ENCODE measurements around the gene PIK3CB. TPM values are rescaled to one million over a fixed set of nuclear protein-coding genes. Genes with fewer than 3 reads are reported as not detected.

PIK3CB gene
- total RNA-seq (22.8 TPM), polyA plus RNA-seq (14.3 TPM)

DNA sequence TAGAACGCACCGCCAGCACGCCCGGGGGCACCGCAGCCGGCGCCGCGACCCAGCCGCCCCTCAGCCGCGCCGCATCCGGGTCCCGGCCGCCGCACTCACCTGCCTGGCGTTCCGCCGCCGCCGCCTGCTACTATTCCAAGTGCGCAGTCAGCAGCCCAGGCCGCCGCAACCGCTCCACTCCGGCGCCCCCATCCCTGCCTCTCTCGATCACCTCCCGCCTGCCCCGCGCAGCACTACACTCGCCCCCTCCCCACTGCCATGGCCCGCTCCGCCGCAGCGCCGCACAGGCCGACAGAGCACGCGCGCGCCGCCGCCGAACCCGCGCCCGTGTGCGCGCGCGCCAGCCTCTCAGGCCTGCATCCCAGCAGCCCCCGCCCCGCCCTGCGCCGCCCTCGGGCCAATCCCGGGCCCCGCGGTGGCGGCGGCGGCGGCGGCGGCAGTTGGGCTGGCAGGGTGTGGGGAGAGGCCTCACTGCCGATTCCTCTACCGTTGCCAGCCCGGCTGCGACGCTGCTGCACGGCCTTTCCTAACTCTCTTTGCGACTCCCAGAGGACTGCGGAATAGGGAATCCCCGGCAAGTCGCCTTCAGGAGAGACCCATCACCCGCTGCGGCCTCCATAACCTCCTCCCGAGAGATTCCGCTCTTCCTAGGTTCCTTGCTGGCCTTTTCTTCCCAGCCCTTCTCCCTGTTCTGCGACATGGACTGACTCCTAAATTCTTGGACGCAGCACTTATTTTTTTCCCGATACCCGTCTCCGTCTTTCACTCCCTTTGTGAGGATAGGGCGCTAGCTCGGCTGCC is at the start of gene PIK3CB:
TSS of gene PIK3CB (minus strand) at position 333 of the 801 bp plus-strand sequence. CDS start 75,585 bp downstream, outside the sequence.
- no peaks in the 10 kb centered on the region for H3K36me3 ChIP-seq (ENCODE audit: insufficient read depth)
- peaks cover 4% of the 10 kb centered on the region for H3K4me1 ChIP-seq (ENCODE audit: insufficient read depth)
- under 1% methylated on average over 88 of the region's 88 CpGs for WGBS
- DNase-seq (ENCODE audit: extremely low spot score) = peak; percentile 69
- H3K4me3 ChIP-seq (ENCODE audit: low read depth, low read length) = peak within 1 kb of the TSS; percentile 86
- H3K27ac ChIP-seq (ENCODE audit: low read depth) = peak within 1 kb of the TSS; percentile 94

DNA sequence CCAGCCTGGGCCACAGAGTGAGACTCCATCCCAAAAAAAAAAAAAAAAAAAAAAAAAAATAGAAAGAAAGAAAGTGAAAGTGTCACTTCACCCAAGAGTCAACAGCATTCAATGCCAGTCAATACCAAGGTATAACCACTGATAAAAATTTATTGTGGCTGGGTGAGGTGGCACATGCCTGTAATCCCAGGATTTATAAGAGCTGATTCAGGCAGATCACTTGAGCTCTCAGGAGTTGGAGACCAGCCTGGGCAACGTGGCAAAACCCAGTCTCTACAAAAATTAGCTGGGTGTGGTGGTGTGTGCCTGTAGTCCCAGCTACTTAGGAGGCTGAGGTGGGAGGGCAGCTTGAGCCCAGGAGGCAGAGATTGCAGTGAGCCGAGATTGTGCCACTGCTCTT is 46.5 kb upstream of the PIK3CB start:
- H3K36me3 ChIP-seq (ENCODE audit: insufficient read depth) = no peaks in the 10 kb centered on the region
- no peaks in the 10 kb centered on the region for H3K4me1 ChIP-seq (ENCODE audit: insufficient read depth)
- WGBS = 70% methylated on average over 2 of the region's 2 CpGs
- H3K27ac ChIP-seq (ENCODE audit: low read depth) = no peak overlapping the region
- no peak overlapping the region for H3K4me3 ChIP-seq (ENCODE audit: low read depth, low read length)
- no peak for DNase-seq (ENCODE audit: extremely low spot score)

DNA sequence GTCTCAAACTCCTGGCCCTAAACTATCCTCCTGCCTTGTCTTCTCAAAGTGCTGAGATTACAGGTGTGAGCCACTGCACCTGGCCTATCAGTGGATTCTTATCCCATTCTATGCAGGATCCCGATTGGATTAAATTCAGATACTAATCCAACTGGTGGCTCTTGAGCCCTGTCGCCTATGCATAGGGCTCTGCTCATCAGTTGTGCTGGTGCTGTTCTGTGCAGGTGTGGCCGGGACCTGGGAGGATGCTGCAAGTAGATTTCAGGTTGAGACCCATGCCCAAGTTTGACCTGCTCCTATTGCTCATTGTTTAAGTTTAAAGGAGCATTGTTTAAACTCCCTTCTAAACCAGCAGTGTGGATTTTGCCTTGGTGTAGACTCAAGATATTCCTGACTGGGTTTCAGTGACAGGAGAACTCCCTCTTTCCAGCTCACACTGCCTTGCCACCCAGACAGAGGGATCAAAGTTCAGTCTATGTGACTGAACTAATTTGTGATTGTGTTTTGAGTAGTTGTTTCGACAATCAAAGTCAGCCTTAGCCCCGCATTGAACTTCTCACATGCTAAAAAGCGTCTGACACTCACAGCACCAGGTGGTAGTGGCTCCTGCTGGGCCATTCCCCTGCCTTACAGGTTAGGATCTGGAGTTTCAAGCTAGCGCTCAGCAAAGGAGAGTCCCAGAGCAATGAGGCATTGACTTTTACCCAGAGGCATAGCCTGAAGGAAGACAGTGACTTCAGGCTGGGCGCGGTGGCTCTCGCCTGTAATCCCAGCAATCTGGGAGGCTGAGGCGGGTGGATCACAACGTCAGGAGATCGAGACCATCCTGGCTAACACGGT is 45.0 kb upstream of the PIK3CB start:
- Histone ChIP-seq H3K4me3 (ENCODE audit: low read depth, low read length) (no peak overlapping the region), H3K36me3 (ENCODE audit: insufficient read depth) (no peaks in the 10 kb centered on the region), H3K4me1 (ENCODE audit: insufficient read depth) (no peaks in the 10 kb centered on the region), H3K27ac (ENCODE audit: low read depth) (no peak overlapping the region)
- DNase-seq (ENCODE audit: extremely low spot score) = no peak
- WGBS = 61% methylated on average over 14 of the region's 14 CpGs

DNA sequence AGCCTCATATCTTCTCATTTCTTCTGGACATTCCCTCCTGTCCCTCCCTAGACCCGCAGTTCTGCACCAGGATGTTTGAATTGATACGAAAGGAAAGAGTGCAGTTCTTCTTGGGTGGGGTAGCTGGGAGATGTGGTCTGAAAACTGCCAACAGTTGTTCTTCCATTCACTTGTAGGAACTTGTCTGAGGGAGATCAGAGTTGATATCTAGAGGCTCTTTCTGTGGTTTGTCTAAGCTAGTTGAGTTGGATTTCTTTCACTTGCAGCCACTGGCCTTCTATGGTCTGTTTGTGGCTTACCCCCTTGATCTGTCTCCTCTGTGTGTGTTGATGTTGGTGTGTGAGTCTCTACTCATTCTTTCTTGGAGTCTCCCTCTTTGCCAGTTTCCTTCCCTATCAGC is 42.5 kb upstream of the PIK3CB start:
- no peak overlapping the region for H3K4me3 ChIP-seq (ENCODE audit: low read depth, low read length)

DNA sequence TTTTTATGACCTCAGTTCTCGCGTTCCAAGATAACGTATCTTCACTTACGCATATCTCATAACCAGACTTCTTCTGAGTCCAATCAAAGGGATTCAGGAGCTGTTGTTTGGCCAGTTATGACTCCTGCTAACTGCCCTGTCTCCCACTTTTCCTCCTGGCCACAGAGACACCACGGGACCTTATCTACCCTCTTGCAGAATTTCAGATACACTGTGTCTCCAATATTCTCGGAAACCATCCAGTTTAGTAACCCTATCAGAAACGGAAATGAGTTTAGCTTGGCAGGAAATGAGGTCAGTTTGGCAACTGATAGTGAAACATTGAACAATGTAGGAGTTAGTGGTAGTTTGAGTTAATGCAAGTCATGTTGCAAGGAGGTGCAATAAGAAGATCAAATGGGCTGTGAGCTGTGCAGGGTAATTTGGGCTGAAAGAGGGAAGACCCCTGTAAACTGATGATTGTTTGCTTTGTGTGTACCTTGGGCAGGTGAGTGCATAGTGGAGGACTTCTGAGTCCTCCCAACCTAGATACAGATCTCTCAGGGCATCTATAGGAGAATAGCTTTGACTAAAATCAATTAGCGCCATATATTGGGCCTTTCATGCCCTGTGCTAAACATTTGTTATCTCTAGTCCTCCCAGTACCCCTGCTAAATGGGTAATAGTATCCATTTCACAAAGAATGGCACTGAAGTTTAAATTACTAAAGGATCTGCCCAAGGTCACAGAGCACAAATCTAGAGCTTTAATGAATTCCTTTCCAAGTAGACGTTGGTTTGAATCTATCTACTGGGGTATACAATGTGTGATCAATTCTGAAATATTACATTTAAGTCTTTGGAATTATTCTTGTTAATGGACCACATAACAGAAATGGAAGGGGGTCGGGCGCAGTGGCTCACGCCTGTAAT is 41.3 kb upstream of the PIK3CB start:
- Histone ChIP-seq H3K36me3 (ENCODE audit: insufficient read depth) (no peaks in the 10 kb centered on the region), H3K27ac (ENCODE audit: low read depth) (no peak overlapping the region), H3K4me3 (ENCODE audit: low read depth, low read length) (no peak overlapping the region), H3K4me1 (ENCODE audit: insufficient read depth) (no peaks in the 10 kb centered on the region)
- DNase-seq (ENCODE audit: extremely low spot score) = no peak
- 86% methylated on average over 12 of the region's 12 CpGs for WGBS

More for the DNA sequence above, 42.5 kb upstream of the PIK3CB start:
- 80% methylated on average over 2 of the region's 2 CpGs for WGBS
- no peak overlapping the region for H3K27ac ChIP-seq (ENCODE audit: low read depth)
- no peak for DNase-seq (ENCODE audit: extremely low spot score)
- no peaks in the 10 kb centered on the region for H3K36me3 ChIP-seq (ENCODE audit: insufficient read depth)
- no peaks in the 10 kb centered on the region for H3K4me1 ChIP-seq (ENCODE audit: insufficient read depth)

DNA sequence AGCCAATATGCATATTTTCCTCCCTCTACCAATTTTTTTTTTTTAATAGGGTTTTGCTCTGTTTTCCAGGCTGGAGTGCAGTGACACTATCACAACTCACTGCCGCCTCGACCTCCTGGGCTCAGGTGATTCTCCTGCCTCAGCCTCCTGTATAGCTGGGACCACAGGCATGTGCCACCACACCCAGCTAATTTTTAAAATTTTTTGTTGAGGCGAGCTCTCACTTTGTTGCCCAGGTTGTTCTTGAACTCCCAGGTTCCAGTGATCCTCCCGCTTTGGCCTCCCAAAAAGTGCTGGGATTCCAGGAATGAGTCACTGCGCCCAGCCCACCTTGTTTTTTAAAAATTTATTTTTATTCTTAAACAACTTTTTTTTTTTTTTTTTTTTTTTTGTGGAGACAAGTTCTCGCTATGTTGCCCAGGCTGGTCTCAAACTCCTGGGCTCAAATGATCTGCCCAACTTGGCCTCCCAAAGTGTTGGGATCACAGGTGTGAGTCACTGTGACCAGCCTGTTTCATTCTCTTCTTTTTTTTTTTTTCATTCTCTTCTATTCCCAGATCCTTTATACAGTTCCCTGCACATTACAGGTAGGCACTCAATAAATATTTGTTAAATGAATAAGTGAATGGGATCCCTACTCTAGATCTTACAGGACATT is 40.5 kb upstream of the PIK3CB start:
- no peak overlapping the region for H3K27ac ChIP-seq (ENCODE audit: low read depth)
- no peak overlapping the region for H3K4me3 ChIP-seq (ENCODE audit: low read depth, low read length)
- H3K4me1 ChIP-seq (ENCODE audit: insufficient read depth) = no peaks in the 10 kb centered on the region
- DNase-seq (ENCODE audit: extremely low spot score) = no peak
- H3K36me3 ChIP-seq (ENCODE audit: insufficient read depth) = no peaks in the 10 kb centered on the region
- WGBS = 93% methylated on average over 6 of the region's 6 CpGs

DNA sequence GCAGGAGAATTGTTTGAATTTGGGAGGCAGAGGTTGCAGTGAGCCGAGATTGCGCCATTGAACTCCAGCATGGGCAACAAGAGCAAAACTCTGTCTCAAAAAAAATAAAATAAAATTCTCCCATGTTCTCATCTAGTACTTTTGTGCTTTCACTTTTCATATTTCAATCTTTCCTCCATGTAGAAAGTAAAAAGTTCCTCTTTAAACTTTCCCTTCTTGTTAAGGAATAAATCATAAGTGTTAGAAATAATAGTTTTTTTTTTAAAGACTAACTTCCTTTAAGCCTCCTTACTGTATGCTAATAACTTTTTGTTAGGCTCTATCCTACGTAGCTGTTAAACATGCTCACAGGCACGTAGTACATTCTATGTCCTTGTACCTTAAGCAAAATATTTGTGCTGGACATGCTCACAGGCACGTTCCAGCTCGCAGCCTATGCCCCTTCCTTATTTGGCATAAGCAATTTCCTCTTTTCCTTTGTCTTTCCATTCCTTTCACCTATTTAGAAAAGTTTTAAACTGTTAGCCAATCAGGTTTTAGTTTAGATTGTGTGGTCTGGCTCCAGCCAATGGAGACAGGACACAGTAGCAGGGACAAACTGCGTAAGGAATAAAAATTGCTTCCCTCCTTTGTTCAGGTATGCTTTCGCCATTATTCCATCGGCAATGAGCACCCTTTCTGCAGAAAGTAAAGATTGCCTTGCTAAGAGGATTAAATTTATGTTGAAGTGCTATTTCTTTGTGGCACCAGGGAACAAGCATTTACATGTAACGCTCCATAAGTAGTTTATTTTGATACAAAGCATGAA is 38.9 kb upstream of the PIK3CB start:
- no peak overlapping the region for H3K27ac ChIP-seq (ENCODE audit: low read depth)
- H3K4me3 ChIP-seq (ENCODE audit: low read depth, low read length) = no peak overlapping the region
- no peaks in the 10 kb centered on the region for H3K4me1 ChIP-seq (ENCODE audit: insufficient read depth)
- no peaks in the 10 kb centered on the region for H3K36me3 ChIP-seq (ENCODE audit: insufficient read depth)
- 78% methylated on average over 10 of the region's 10 CpGs for WGBS
- no peak for DNase-seq (ENCODE audit: extremely low spot score)

DNA sequence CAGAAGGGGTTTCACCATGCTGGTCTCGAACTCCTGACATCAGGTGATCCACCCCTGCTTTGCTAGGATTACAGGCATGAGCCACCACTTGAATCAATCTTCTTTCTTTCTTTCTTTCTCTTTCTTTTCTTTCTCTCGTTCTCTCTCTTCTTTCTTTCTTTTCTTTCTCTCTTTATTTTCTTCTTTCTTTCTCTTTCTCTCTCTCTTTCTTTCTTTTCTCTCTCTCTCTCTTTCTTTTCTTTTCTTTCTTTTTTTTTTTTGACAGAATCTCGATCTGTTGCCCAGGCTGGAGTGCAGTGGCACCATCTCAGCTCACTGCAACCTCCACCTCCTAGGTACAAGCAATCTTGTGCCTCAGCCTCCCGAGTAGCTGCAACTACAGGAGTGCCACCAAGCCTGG is 37.9 kb upstream of the PIK3CB start:
- no peak overlapping the region for H3K27ac ChIP-seq (ENCODE audit: low read depth)
- no peak for DNase-seq (ENCODE audit: extremely low spot score)
- H3K4me1 ChIP-seq (ENCODE audit: insufficient read depth) = no peaks in the 10 kb centered on the region
- no peak overlapping the region for H3K4me3 ChIP-seq (ENCODE audit: low read depth, low read length)
- 88% methylated on average over 4 of the region's 4 CpGs for WGBS
- no peaks in the 10 kb centered on the region for H3K36me3 ChIP-seq (ENCODE audit: insufficient read depth)

DNA sequence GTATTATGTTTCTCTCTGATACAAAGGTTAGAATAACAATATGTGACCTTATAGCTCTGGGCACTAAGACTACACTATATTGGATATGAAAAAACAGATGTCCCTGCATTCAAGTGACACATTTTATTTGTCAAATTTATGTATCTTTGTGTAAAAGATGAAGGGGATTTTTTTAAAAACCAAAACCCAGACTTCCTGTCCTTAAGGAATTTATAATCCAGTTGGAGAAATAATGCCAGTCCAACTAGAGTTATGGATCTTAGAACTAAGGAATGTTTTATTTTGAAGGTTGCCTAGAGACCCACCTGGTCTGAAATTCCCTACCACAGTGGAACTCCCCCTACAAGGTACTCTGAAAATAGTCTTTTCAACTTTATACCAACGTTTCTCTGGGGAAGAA is 33.3 kb upstream of the PIK3CB start:
- Histone ChIP-seq H3K4me1 (ENCODE audit: insufficient read depth) (no peaks in the 10 kb centered on the region), H3K4me3 (ENCODE audit: low read depth, low read length) (no peak overlapping the region), H3K36me3 (ENCODE audit: insufficient read depth) (no peaks in the 10 kb centered on the region), H3K27ac (ENCODE audit: low read depth) (no peak overlapping the region)
- DNase-seq (ENCODE audit: extremely low spot score) = no peak
- 23% methylated on average over 1 of the region's 1 CpG for WGBS

DNA sequence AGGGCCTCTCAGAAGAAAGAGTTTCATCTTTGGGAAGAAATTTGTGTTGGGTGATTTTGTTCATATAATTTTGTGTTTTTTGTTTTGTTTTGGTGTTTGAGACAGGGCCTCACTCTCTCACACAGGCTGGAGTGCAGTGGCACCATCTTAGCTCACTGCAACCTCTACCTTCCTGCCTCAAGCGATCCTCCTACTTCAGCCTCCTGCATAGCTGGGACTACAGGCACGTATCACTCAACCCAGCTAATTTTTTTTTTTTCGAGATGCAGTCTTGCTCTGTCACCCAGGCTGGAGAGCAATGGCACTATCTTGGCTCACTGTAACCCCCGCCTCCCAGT is 29.0 kb upstream of the PIK3CB start:
- DNase-seq (ENCODE audit: extremely low spot score) = no peak
- Histone ChIP-seq H3K27ac (ENCODE audit: low read depth) (no peak overlapping the region), H3K36me3 (ENCODE audit: insufficient read depth) (no peaks in the 10 kb centered on the region), H3K4me3 (ENCODE audit: low read depth, low read length) (no peak overlapping the region), H3K4me1 (ENCODE audit: insufficient read depth) (no peaks in the 10 kb centered on the region)
- 97% methylated on average over 4 of the region's 4 CpGs for WGBS

DNA sequence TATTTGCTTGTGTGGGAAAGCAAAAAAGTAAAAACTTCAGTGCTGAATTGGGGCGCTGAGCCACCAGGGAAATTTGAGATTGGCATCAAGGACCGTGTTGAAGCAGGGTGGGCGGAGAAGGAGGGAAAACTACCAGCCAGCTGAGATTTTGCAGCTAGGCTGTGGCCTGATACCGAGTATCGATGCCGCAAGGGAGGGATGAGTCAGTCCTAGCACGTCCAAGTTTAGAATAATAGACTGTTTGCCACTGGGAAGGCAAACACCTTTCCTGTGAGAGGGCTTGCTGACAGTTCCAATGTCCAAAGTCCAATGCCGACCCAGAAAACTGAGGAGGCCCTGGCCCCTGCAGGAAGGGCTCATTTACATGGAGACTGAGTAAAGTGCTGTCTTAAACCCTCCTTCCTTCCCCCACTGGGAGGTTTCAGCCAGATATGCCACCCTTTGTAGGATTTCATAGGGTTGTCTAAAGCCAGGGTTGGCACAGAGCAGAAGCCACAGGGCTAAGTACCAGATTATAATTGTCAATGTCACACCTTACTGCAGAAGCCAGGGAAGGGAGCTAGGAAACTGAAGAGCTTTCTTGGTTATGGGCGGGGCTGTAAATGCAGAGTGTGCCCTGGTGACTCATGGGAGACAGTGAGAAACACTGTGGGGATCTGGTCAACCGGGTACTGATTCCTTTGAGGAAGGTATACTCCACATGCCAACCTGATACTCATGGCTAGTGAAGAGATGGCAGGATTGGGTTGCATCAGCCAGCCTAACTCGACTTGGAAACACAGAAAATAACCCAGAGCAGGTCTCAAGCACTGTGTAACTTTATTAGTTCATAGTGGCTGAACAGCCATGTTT is 28.4 kb upstream of the PIK3CB start:
- H3K27ac ChIP-seq (ENCODE audit: low read depth) = no peak overlapping the region
- DNase-seq (ENCODE audit: extremely low spot score) = no peak
- no peaks in the 10 kb centered on the region for H3K4me1 ChIP-seq (ENCODE audit: insufficient read depth)
- no peak overlapping the region for H3K4me3 ChIP-seq (ENCODE audit: low read depth, low read length)
- H3K36me3 ChIP-seq (ENCODE audit: insufficient read depth) = no peaks in the 10 kb centered on the region
- WGBS = 36% methylated on average over 11 of the region's 11 CpGs

DNA sequence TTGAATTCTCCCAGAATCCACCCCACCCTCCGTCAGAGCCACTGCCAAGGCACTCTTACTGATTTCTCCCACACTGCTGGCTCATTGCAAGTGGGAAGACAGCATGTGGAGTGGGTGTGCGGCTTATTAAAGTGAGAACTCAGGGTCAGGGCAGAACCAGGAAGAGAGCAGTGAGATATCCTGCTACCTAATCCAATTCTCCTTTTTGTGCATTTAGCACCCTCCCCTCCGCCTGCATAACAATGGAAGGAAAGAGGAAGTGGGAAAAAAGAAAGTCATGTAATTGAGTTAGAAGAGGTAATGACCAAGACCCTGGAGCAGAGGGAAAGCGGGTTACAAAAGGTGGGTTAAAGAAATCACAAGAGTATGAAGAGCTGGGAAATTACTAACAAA is 27.8 kb upstream of the PIK3CB start:
- no peak for DNase-seq (ENCODE audit: extremely low spot score)
- H3K36me3 ChIP-seq (ENCODE audit: insufficient read depth) = no peaks in the 10 kb centered on the region
- no peak overlapping the region for H3K4me3 ChIP-seq (ENCODE audit: low read depth, low read length)
- 71% methylated on average over 4 of the region's 4 CpGs for WGBS
- H3K27ac ChIP-seq (ENCODE audit: low read depth) = no peak overlapping the region
- H3K4me1 ChIP-seq (ENCODE audit: insufficient read depth) = no peaks in the 10 kb centered on the region
